SK-N-SH (cell line): ENCODE data around the gene KRT27. TPM values are rescaled to one million over a fixed set of nuclear protein-coding genes. Genes with fewer than 3 reads are reported as not detected.

Source experiments
- CTCF ChIA-PET: fragments of 300-600, 350-600 bp; formaldehyde crosslinking; extraction: SDS; loops from one replicate; lab custom pipeline; 2021; lab: Yijun Ruan, JAX
- POLR2A ChIA-PET: fragments of 350-600 bp; sonication (Branson Sonifier 250); formaldehyde crosslinking; extraction: SDS; loops from one replicate; lab custom pipeline; 2020; ENCODE audit warnings: antibody characterized with exemption, inconsistent platforms; lab: Yijun Ruan, JAX
- DNase-seq: peaks from one replicate; pipeline ENCODE4 v3.0.0; 2012
- H2AFZ ChIP-seq: fragments of 200-600 bp; sonication (generic); 2 replicates; pipeline ENCODE4 v1.8.1; 2016; ENCODE audit warnings: antibody characterized with exemption, mild to moderate bottlenecking, low read depth
- H3F3A ChIP-seq: fragments of 200-600 bp; sonication (generic); replicated peaks from 2 replicates; pipeline ENCODE3; 2016; ENCODE audit warnings: antibody characterized with exemption, mild to moderate bottlenecking; ENCODE audit not compliant: insufficient read depth
- H3K27ac ChIP-seq, 2 experiments: fragments of 200-500 bp in 1 of 2; fragments of 200-600 bp in 1 of 2; sonication (Bioruptor generic) in 1 of 2; sonication (generic), shearing (Covaris generic) in 1 of 2; 2 replicates each; pipeline versions ENCODE4 v1.5.1 to v1.6.1; 2014 to 2016; ENCODE audit warnings: low read depth in 2 of 2, inconsistent platforms in 1 of 2, low read length in 1 of 2, mild to moderate bottlenecking in 1 of 2, mixed read lengths in 1 of 2
- H3K27me3 ChIP-seq: fragments of 200-600 bp; sonication (generic), shearing (Covaris generic); 2 replicates; pipeline ENCODE4 v1.6.1; 2016; ENCODE audit warnings: mixed run types; ENCODE audit not compliant: insufficient read depth
- H3K36me3 ChIP-seq, 2 experiments: fragments of 200-500 bp in 1 of 2; fragments of 200-600 bp in 1 of 2; sonication (Bioruptor generic) in 1 of 2; sonication (generic) in 1 of 2; replicated peaks in 1 of 2; 2 replicates each; pipeline versions ENCODE3 to v1.5.1; 2014 to 2016; ENCODE audit warnings: low read length in 1 of 2, mild to moderate bottlenecking in 1 of 2; ENCODE audit not compliant: insufficient read depth in 2 of 2, control insufficient read depth in 1 of 2
- H3K4me1 ChIP-seq, 2 experiments: fragments of 200-500 bp in 1 of 2; fragments of 200-600 bp in 1 of 2; sonication (Bioruptor generic) in 1 of 2; sonication (generic), shearing (Covaris generic) in 1 of 2; 2 replicates each; pipeline versions ENCODE4 v1.5.1 to v1.6.1; 2014 to 2016; ENCODE audit warnings: low read depth in 1 of 2, low read length in 1 of 2, mixed run types in 1 of 2; ENCODE audit not compliant: insufficient read depth in 2 of 2, control insufficient read depth in 1 of 2
- H3K4me2 ChIP-seq: fragments of 200-600 bp; sonication (generic), shearing (Covaris generic); 2 replicates; pipeline ENCODE4 v1.6.1; 2017; ENCODE audit warnings: mixed run types
- H3K4me3 ChIP-seq, 2 experiments: fragments of 200-500 bp in 1 of 2; fragments of 200-600 bp in 1 of 2; sonication (Bioruptor generic) in 1 of 2; sonication (generic), shearing (Covaris generic) in 1 of 2; 2 replicates each; pipeline versions ENCODE4 v1.5.1 to v1.8.1; 2014 to 2016; ENCODE audit warnings: low read depth in 2 of 2, inconsistent platforms in 1 of 2, low read length in 1 of 2, mild to moderate bottlenecking in 1 of 2, mixed read lengths in 1 of 2, moderate library complexity in 1 of 2
- H3K79me2 ChIP-seq: fragments of 200-600 bp; sonication (generic); 2 replicates; pipeline ENCODE4 v1.8.1; 2017; ENCODE audit warnings: mild to moderate bottlenecking; ENCODE audit not compliant: insufficient read depth
- H3K9ac ChIP-seq: fragments of 200-600 bp; sonication (generic); 2 replicates; pipeline ENCODE4 v1.6.1; 2017; ENCODE audit warnings: mixed run types
- H3K9me2 ChIP-seq: fragments of 200-600 bp; sonication (generic); 2 replicates; pipeline ENCODE4 v1.6.1; 2017; ENCODE audit warnings: mixed run types
- H3K9me3 ChIP-seq: fragments of 200-600 bp; sonication (generic); 2 replicates; pipeline ENCODE4 v1.6.1; 2017; ENCODE audit warnings: mixed run types, mild to moderate bottlenecking, moderate library complexity
- H4K20me1 ChIP-seq: fragments of 200-600 bp; sonication (generic); 2 replicates; pipeline ENCODE4 v1.6.1; 2017; ENCODE audit warnings: mild to moderate bottlenecking, mixed run types; ENCODE audit not compliant: insufficient read depth
- CHD2 ChIP-seq: fragments of 150-350 bp; IDR thresholded peaks from 2 replicates; pipeline ENCODE4 v1.6.1; 2018; ENCODE audit warnings: low read length; ENCODE audit not compliant: partially characterized antibody
- ELF1 ChIP-seq: IDR thresholded peaks from 2 replicates; pipeline ENCODE4 v1.4.0; 2012
- EZH2phosphoT487 ChIP-seq: fragments of 200-600 bp; sonication (generic); IDR thresholded peaks from 2 replicates; pipeline ENCODE4 v1.6.1; 2017; ENCODE audit warnings: low read depth, mixed run types, mild to moderate bottlenecking, antibody characterized with exemption, moderate library complexity, borderline replicate concordance
- GATA2 ChIP-seq: sonication (generic); formaldehyde crosslinking; IDR thresholded peaks from 2 replicates; pipeline ENCODE4 v1.5.0; 2020; ENCODE audit warnings: mild to moderate bottlenecking, missing genetic modification reagents
- IRF3 ChIP-seq: fragments of 150-350 bp; IDR thresholded peaks from 2 replicates; pipeline ENCODE4 v1.6.1; 2016; ENCODE audit warnings: mild to moderate bottlenecking, low read depth, low read length
- MEF2A ChIP-seq: IDR thresholded peaks from 2 replicates; pipeline ENCODE4 v1.4.0; 2012; ENCODE audit warnings: low read depth, borderline replicate concordance
- MXI1 ChIP-seq: IDR thresholded peaks from 2 replicates; pipeline ENCODE4 v1.6.1; 2012; ENCODE audit warnings: mild to moderate bottlenecking, low read depth, low read length, improper control_type of control experiment
- NFIC ChIP-seq: IDR thresholded peaks from 2 replicates; pipeline ENCODE4 v1.4.0; 2012; ENCODE audit warnings: borderline replicate concordance
- PBX3 ChIP-seq: IDR thresholded peaks from 2 replicates; pipeline ENCODE4; 2012
- POLR2AphosphoS5 ChIP-seq: IDR thresholded peaks from 2 replicates; pipeline ENCODE4 v1.6.1; 2012; ENCODE audit warnings: low read depth, low read length
- RFX5 ChIP-seq: IDR thresholded peaks from 2 replicates; pipeline ENCODE4 v1.6.1; 2012; ENCODE audit warnings: mild to moderate bottlenecking, improper control_type of control experiment, low read length
- RXRA ChIP-seq: IDR thresholded peaks from 2 replicates; pipeline ENCODE4 v1.4.0; 2012; ENCODE audit warnings: low read depth, mild to moderate bottlenecking, borderline replicate concordance
- TAF1 ChIP-seq: IDR thresholded peaks from 2 replicates; pipeline ENCODE4 v1.6.1; 2012; ENCODE audit warnings: low read depth, mild to moderate bottlenecking, low read length, moderate library complexity, borderline replicate concordance
- TCF12 ChIP-seq: IDR thresholded peaks from 2 replicates; pipeline ENCODE4 v1.4.0; 2012
- USF1 ChIP-seq: IDR thresholded peaks from 2 replicates; pipeline ENCODE4 v1.4.0; 2012; ENCODE audit warnings: low read depth, borderline replicate concordance
- USF2 ChIP-seq: fragments of 150-350 bp; IDR thresholded peaks from 2 replicates; pipeline ENCODE4 v1.6.1; 2017; ENCODE audit warnings: antibody characterized with exemption, low read length, low read depth, borderline replicate concordance
- ZBTB33 ChIP-seq: IDR thresholded peaks from 2 replicates; pipeline ENCODE4 v1.4.0; 2012; ENCODE audit warnings: low read depth, borderline replicate concordance
- WGBS: methylation state at CpG from one replicate; pipeline ENCODE4 v1.1.6; 2017; ENCODE audit warnings: low lambda C conversion rate; 5-methylcytosine and 5-hydroxymethylcytosine counted together
- polyA plus RNA-seq, 3 experiments: library from polyadenylated mRNA; depleted of rRNA; stranded (reverse); fragments of >200 nt; gene quantifications; 2 replicates each; pipeline ENCODE4 v1.2.3, GENCODE V29; 2012

The KRT27 gene
- polyA plus RNA-seq, 1 of the 3 experiments (the other 2 are of a cell fraction): not detected

GRCh38 chr17:40727447-40728231 lies 54.7 kb downstream of the KRT27 start:
- H3K4me3 ChIP-seq: 0 out of 4 replicates have a peak overlapping the region, but pooled peaks of 1 of the 2 experiments have one; percentile 17
- H3K27ac ChIP-seq: no peak overlapping the region
- peaks cover 30% of the 10 kb centered on the region; the same call in 1 of the 2 replicates for H3K27me3 ChIP-seq
- WGBS: 12% methylated on average over 8 of the region's 8 CpGs
- H3K9me3 ChIP-seq: no peaks in the 10 kb centered on the region
- H4K20me1 ChIP-seq: no peaks in the 10 kb centered on the region
- no peaks in the 10 kb centered on the region for H3K79me2 ChIP-seq
- no peaks in the 10 kb centered on the region for H3K9me2 ChIP-seq
- no peaks in the 10 kb centered on the region for H3K36me3 ChIP-seq
- H2AFZ ChIP-seq: peak overlapping the region; percentile 47; the same call in 1 of the 2 replicates
- POLR2A ChIA-PET: no interaction called here
- no peak for DNase-seq
- H3F3A ChIP-seq: no peaks in the 10 kb centered on the region
- H3K4me2 ChIP-seq: no peak overlapping the region
- no peak overlapping the region for H3K9ac ChIP-seq
- CTCF ChIA-PET: no interaction called here
- TF ChIP-seq NFIC (no peak), MXI1 (no peak)
- TF ChIP-seq, all 33 proteins: peak for 0
- H3K4me1 ChIP-seq: no peaks in the 10 kb centered on the region

GRCh38 chr17:40726919-40727318 lies 55.4 kb downstream of the KRT27 start:
- Histone ChIP-seq H4K20me1 (no peaks in the 10 kb centered on the region), H3K9me2 (no peaks in the 10 kb centered on the region), H3K27ac (no peak overlapping the region), H3K79me2 (no peaks in the 10 kb centered on the region), H3K27me3 (peaks cover 30% of the 10 kb centered on the region; the same call in 1 of the 2 replicates), H3K9me3 (no peaks in the 10 kb centered on the region), H3K4me2 (no peak overlapping the region), H3F3A (no peaks in the 10 kb centered on the region), H3K36me3 (no peaks in the 10 kb centered on the region), H3K4me1 (no peaks in the 10 kb centered on the region), H2AFZ (no peak overlapping the region), H3K9ac (no peak overlapping the region), H3K4me3 (no peak overlapping the region)
- CTCF ChIA-PET: no interaction called here
- no peak for DNase-seq
- POLR2A ChIA-PET: no interaction called here
- WGBS: 19% methylated on average over 2 of the region's 2 CpGs
- no peak for TF ChIP-seq RXRA
- no peak for TF ChIP-seq RFX5
- no peak for TF ChIP-seq MEF2A
- TF ChIP-seq ZBTB33: no peak
- no peak for TF ChIP-seq CHD2
- TF ChIP-seq USF1: no peak
- no peak for TF ChIP-seq MXI1
- no peak for TF ChIP-seq EZH2phosphoT487
- no peak for TF ChIP-seq IRF3
- TF ChIP-seq GATA2: no peak
- no peak for TF ChIP-seq USF2
- TF ChIP-seq POLR2AphosphoS5: no peak
- no peak for TF ChIP-seq PBX3
- TF ChIP-seq TCF12: no peak
- no peak for TF ChIP-seq TAF1
- TF ChIP-seq ELF1: no peak
